Left renal pelvis (tissue), 4 donors: ENCODE measurements around the gene TBX21. TPM values are rescaled to one million over a fixed set of nuclear protein-coding genes. Genes with fewer than 3 reads are reported as not detected.

Source experiments
- DNase-seq, 4 donors: peaks; one replicate each; pipeline ENCODE4 v3.0.0-alpha.2; 2013; ENCODE audit warnings: low read depth in 4 of 4, low spot score in 3 of 4
- polyA plus RNA-seq, 4 donors: library from polyadenylated mRNA; unstranded; fragments of 120-200 nt; gene quantifications; one replicate each; pipeline ENCODE4 v1.2.1, GENCODE V29; 2013; ENCODE audit not compliant: insufficient read length in 4 of 4

Gene TBX21
- polyA plus RNA-seq, 4 donors, result 0.07 to 0.26 (median 0.15) TPM

DNA sequence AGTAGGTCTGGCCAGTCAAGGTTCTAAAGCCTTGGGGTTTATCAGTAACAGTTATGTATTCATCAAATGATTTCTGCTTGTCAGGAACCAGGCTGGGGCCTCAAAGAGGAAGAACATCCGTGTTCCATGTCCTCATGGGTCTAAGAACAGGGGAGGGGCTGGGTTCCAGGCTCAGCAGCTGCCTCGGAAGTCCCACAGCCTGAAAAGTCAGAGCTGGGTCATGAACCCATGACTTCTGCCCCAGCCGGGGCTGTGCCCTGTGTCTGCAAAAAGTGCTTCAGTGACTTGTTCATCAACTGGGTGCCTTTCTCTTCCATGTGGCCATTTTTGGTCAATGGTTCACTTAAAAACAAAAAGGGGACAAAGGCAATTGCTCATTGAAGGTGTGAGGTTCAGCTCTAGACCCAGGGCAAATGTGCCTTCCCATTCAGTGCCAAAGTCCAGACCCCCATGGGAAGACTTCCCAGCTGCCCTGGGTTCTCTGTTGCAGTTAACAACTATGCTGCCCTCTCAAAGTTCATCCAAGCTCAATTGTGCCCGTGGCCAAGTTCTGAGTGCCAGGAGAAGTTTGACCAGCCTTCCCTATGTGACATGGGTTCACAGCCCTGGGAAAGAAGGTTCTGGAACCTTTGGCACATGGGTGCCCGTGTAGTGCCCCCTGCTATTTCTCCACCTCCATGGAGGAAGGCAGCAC lies 20.6 kb upstream of the TBX21 start:
- no peak for DNase-seq

DNA sequence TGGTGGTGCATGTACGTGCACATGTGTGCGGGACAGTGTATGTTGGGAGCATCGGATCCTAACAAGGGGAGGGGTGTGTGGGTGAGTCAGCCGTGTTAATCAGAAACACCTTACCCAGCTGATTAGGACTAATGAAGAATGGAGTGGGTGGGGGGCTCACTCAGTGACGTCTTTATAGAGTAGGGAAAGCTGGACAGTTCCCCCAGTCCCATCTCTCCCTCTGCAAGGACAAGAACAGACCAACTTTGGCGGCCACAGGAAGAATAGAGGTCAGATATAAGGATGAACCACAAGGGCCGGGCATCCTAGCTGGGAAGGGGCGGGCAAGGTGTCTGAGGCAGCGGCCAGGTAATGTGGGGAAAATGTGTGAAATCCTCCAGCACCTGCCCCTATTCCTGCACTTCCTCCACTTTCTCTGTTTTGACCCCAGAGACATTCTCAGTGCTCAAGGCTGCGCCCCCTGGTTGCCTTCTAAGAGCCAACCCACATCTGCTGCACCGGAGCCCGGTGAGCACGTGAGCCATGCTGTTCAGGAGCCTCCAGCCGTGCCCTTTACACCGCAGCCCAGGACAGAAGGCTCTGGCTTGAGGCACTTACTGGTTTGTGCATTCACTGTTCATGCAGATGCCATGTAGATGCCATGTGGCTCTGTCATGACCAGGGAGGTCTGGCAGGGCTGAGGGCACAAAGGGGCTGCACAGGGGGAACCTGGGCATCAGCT lies 18.9 kb upstream of the TBX21 start:
- no peak for DNase-seq

- DNase-seq, result no peak
Observed at GRCh38 chr17:47714773-47715396, 18.2 kb upstream of the TBX21 start.

GRCh38 chr17:47715669-47716325 lies 17.2 kb upstream of the TBX21 start:
- DNase-seq, result no peak

DNA sequence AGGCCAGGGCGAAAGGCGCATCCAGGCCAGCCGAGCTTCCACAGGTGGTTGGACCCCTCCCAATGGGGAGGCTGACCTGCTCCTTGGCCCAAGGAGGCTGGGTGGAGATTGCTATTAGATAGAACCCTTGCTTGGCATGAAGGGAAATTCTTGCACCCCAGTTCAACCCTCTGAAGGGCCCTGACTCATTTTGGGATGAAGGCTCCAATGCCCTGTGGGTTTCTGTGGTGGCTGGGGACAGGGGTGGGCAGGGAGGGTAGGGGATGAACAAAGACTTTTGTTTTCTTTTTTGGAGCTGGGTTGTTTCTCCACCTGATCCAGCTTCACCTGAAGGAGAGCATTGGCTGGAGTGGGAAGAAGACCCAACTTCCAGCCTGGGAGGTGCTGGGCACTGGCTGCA lies 16.7 kb upstream of the TBX21 start:
- no peak for DNase-seq

GRCh38 chr17:47717261-47717697 lies 15.8 kb upstream of the TBX21 start:
- DNase-seq, result no peak

DNA sequence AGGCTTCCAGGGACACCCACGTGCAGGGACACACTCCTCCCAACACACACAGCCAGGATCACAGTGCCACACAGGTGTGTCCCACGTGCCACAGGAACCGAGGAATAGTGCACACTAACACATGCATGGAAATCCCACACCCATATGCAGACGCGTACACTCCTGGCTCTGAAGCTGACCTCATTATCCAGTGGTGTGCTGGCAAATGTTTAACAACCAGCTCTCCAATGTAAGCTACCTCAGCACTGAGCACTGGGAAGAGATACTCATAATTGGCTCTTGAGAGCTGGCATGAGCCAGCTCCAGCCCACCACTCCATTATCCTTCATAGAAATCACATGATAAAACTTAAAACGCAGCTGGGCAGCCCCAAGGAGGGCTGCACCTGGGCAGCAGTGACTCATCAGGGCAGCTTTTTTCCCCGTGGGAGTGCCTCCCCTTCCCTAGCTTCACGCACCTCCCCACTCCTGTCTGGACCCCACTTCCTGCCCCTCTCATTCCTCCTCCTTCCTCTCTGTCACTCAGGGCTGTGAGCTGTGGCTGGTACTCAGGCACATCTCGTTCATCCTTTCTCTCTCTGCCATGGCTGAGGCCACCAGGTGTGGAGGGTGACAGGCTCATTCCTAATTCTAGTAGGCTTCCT lies 14.9 kb upstream of the TBX21 start:
- DNase-seq, result no peak

DNA sequence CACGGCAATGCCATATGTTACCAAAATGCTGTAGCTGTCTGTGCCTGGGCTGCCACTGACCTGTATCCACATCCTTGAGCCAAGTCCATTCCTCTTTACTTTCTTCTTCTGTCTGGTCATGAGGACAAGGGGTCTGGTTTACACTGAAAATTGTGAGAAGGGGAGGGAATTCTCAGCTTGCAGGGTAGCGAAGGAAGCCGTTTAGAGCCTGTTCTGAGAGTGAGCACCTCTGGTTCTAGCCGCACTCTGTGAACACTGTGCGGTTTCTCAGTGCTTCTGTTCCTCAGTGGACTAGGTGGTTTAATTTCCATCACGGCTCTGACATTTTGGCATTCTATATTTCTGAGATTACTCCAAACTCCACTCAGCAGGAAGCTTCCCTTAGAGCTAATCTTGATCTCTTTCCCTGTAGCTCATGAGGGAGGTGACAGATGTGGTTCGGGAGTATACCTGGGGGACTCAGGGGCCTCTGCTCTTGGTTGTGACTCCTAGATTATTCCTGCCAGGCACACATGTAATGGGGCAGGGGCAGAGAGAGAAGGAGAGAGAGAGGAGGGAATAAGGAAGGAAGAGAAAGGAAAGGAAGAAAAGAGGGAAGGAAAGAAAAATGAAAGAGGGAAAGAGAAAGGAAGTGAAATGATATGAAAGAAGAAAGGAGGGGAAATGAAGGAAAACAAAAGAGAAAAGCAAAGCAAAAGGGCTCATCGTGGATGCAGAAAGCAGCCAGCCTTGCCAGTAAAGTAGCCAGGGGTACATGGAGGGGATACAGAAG lies 14.2 kb upstream of the TBX21 start:
- DNase-seq, result no peak

DNA sequence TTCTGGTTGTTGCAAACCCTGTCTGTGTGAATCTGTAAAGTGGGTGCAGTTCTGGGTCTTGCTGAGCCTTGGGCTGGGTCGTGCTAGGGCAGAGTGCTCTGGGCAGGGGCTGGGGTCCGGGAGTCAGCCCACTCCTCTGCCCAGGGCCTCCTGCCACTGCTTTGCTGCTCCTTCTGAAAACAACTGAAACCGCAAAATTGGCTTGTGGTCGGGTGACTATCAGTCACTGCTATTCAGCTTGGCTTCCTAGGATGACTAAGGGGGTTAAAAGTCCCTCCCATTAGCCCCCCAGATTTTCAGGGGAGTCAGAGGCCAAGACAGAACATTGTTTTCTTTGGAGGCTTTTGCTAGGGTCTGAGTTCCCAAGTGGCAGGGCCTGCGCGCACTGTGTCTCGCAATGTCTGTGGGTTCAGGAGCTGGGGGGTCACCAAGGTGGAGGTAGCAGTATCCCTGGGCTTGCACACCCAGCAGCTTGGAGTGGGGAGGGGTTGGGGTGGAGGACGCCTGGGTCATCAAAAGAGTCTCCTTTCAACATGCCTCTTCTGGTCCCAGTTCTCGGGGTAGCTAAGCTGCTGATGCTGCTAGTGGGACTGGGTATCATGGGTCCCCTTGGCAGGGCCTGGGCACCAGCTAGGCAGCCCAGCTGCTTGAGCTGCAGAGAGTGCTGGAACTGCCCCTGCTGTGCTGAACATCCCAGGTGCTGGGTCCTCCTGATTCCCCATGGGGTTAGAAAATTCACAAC lies 13.5 kb upstream of the TBX21 start:
- no peak for DNase-seq

DNA sequence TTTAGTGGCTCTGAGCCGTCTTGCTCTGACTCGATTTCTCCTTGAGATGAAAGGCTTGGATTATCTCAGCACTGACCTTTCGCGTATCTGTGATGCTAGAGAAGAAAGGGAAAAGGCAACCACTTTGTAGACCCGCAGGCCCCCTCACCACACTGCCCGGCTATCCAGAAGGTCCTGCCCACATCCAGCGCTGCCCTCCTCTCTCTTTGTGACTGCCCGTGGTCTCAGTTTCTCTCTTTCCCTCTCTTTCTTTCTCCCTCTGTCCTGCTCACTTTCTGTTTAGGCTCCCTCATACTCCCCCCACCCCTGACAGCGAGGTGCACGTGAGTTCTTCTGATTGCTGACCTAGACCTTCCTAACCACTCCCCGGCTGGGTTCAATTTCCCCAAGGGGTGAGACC lies 12.8 kb upstream of the TBX21 start:
- DNase-seq, result no peak

DNA sequence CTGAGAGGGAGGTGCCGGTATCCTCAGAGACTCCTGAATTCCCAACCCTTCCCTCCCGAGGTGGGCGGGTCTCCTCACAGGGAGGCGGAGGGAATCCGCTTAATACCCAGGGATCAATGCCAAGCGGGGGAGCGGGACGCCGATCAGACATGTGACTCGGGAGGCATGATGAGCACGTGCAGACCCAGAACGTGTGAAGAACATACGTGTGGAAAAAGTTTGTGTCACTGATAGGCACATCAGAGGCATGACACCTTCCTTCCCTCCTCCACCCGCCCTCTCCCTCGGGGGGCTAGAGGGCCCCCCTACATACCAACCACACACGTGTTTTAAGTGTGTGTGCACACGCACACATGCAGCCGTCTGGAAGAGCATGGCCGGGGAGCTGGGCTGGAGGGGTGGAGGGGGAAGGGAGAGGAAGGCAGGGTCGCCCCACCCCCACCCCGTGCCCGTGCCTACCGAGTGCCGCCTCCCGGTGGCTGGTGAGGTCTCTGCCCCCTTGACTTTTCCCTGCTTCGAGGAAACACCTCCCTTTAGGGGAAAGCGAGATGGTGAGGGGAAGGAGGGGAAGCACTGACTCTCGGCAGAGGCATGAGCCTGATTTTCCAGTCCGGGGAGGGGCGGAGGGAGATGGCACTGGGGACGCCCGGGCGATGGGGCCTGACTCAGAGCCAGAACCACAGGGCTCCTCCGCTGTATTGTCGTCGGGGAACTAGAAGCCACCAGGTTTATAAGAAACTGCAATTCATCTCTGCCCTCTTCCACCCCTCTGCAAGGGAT lies 12.1 kb upstream of the TBX21 start:
- no peak for DNase-seq

- no peak for DNase-seq
Observed at GRCh38 chr17:47721725-47722124, 11.3 kb upstream of the TBX21 start.

GRCh38 chr17:47724705-47725104 lies 8.3 kb upstream of the TBX21 start:
- no peak for DNase-seq

- DNase-seq, result no peak
Observed at GRCh38 chr17:47725446-47726111, 7.5 kb upstream of the TBX21 start.

DNA sequence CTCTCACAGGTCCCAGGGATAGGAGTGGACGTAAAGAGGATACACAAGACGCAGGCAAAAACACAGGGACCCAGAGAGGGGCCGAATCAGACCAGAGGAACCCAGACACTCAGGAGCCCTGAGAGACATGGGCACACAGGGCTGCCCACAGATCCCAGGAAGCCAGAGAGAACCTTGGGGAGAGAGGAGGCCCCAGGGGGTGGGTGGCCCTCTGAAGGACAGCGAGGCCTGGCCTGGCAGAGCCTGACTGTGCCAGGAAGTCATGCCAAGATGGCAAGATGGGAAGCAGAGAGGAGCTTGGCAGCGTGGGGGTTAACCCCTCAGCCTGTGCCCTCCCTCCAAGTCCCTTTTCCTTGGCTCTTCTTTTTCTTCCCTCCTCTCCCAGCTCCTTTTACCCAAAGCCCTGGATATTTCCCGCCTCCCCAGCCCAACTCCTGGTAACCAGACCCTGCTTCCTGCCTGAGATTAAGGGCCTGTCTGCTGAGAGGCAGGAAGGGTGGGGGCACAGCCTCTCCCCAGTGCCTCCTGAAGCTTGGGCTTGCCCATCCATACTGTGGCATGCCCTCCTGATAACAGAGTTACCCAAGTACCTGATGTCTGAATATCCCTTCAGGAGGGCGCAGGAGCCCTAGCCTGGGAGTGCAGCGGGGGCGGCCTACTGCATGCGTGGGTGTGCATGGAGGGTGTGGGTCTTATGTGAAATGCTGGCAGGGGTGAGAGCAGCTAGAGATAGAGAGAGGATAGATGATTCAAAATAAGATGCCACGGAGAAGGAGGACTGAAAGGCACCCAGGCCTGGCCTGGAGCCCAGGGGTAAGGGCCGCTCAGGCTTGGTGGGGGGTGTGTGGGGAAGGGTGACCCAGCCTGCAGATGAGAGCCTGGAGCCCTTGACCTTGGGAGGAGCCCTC lies 6.0 kb upstream of the TBX21 start:
- no peak for DNase-seq

DNA sequence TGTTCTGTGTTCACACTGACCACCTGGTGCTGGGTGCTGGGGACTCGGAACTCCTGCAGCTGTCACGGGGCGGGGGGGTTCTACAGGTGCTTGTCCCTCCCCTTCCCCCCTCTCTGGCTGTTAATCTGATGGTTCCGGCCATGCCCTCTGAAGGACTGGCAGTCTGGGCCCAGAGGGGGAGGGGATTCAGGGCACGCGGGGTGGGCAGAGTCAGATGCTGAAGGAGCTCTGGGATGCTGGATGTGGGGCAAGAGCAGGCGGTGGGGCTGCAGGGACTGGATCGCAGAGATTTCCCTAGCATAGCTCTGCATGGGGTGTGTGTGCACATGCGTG lies 5.4 kb upstream of the TBX21 start:
- DNase-seq, result no peak

GRCh38 chr17:47728214-47728877 lies 4.7 kb upstream of the TBX21 start:
- DNase-seq, result no peak
